IMR-90 (cell line): Measurements from ENCODE around the gene TBC1D32. TPM values are rescaled to one million over a fixed set of nuclear protein-coding genes. Genes with fewer than 3 reads are reported as not detected.

ENCODE experiments used
- ATAC-seq: fragments of 200-7000 bp; cut with Tn5 transposase; 2 replicates; pipeline ENCODE4 v1.9.1; 2020; ENCODE audit warnings: low read depth, mild to moderate bottlenecking, moderate library complexity
- BruUV-seq: library from RNA; stranded (reverse); fragments of 400-500 nt; replicated peaks from 2 replicates; lab custom pipeline; 2021; lab: Mats Ljungman, UMichigan
- CTCF ChIA-PET: fragments of 300-600 bp; formaldehyde crosslinking; extraction: SDS; loops from one replicate; lab custom pipeline; 2021; ENCODE audit warnings: antibody characterized with exemption; lab: Yijun Ruan, JAX
- POLR2A ChIA-PET: fragments of 300-600 bp; sonication (Branson Sonifier 250); formaldehyde crosslinking; loops from one replicate; lab custom pipeline; 2022; ENCODE audit warnings: antibody characterized with exemption; ENCODE audit not compliant: unreplicated experiment; lab: Charles Lee
- DNase-seq: peaks from one replicate; pipeline ENCODE4 v3.0.0; 2013
- H2AFZ ChIP-seq: replicated peaks from 2 replicates; pipeline ENCODE3; 2013; ENCODE audit warnings: low read length, mild to moderate bottlenecking; ENCODE audit not compliant: poor library complexity
- H2AK5ac ChIP-seq: 2 replicates; pipeline ENCODE4 v1.6.1; 2013; ENCODE audit warnings: low read depth, low read length, inconsistent platforms
- H2AK9ac ChIP-seq: replicated peaks from 2 replicates; pipeline ENCODE3; 2013; ENCODE audit warnings: mild to moderate bottlenecking, low read depth, low read length, moderate library complexity; ENCODE audit not compliant: poor library complexity
- H2BK120ac ChIP-seq: 2 replicates; pipeline ENCODE4 v1.6.1; 2013; ENCODE audit warnings: low read depth, low read length, inconsistent platforms
- H2BK15ac ChIP-seq: 3 replicates; pipeline ENCODE4 v1.6.1; 2013; ENCODE audit warnings: low read depth, low read length, inconsistent platforms
- H2BK20ac ChIP-seq: 2 replicates; pipeline ENCODE4 v1.6.1; 2013; ENCODE audit warnings: low read depth, mild to moderate bottlenecking, inconsistent platforms, low read length, moderate library complexity
- H2BK5ac ChIP-seq: 2 replicates; pipeline ENCODE4 v1.6.1; 2013; ENCODE audit warnings: mild to moderate bottlenecking, low read depth, low read length, inconsistent platforms; ENCODE audit not compliant: poor library complexity, severe bottlenecking
- H3K14ac ChIP-seq: replicated peaks from 2 replicates; pipeline ENCODE4 v1.6.1; 2013; ENCODE audit warnings: low read depth, low read length, inconsistent platforms
- H3K18ac ChIP-seq: 2 replicates; pipeline ENCODE4 v1.6.1; 2013; ENCODE audit warnings: low read depth, low read length, control low read depth
- H3K23ac ChIP-seq: 2 replicates; pipeline ENCODE4 v1.6.1; 2013; ENCODE audit warnings: low read depth, low read length, inconsistent platforms
- H3K27ac ChIP-seq: 2 replicates; pipeline ENCODE4 v1.5.1; 2013; ENCODE audit warnings: mild to moderate bottlenecking, control low read depth, low read length; ENCODE audit not compliant: insufficient read depth
- H3K27me3 ChIP-seq: 2 replicates; pipeline ENCODE4 v1.6.1; 2013; ENCODE audit warnings: low read length; ENCODE audit not compliant: control insufficient read depth, insufficient read depth
- H3K36me3 ChIP-seq: 2 replicates; pipeline ENCODE4 v1.6.1; 2013; ENCODE audit warnings: low read length, mixed read lengths; ENCODE audit not compliant: control insufficient read depth, insufficient read depth
- H3K4ac ChIP-seq: 2 replicates; pipeline ENCODE4 v1.6.1; 2013; ENCODE audit warnings: low read depth, low read length, inconsistent platforms
- H3K4me1 ChIP-seq: 2 replicates; pipeline ENCODE4 v1.6.1; 2013; ENCODE audit warnings: low read length, mixed read lengths; ENCODE audit not compliant: control insufficient read depth, insufficient read depth
- H3K4me2 ChIP-seq: 2 replicates; pipeline ENCODE4 v1.6.1; 2013; ENCODE audit warnings: low read depth, mild to moderate bottlenecking, control low read depth, low read length, moderate library complexity
- H3K4me3 ChIP-seq: 2 replicates; pipeline ENCODE4 v1.5.1; 2013; ENCODE audit warnings: low read depth, mild to moderate bottlenecking, control low read depth, low read length, moderate library complexity; ENCODE audit not compliant: insufficient read depth
- H3K56ac ChIP-seq: 2 replicates; pipeline ENCODE4 v1.6.1; 2013; ENCODE audit warnings: low read length, inconsistent platforms; ENCODE audit not compliant: insufficient read depth; ENCODE audit errors: extremely low read depth
- H3K79me1 ChIP-seq, 2 experiments: 2 replicates each; pipeline ENCODE4 v1.6.1; 2013; ENCODE audit warnings: low read length in 2 of 2, inconsistent platforms in 1 of 2, low read depth in 1 of 2
- H3K9ac ChIP-seq: 2 replicates; pipeline ENCODE4 v1.6.1; 2013; ENCODE audit warnings: low read depth, low read length, control low read depth
- H3K9me1 ChIP-seq: 2 replicates; pipeline ENCODE4 v1.6.1; 2013; ENCODE audit warnings: low read length, inconsistent platforms; ENCODE audit not compliant: insufficient read depth
- H3K9me3 ChIP-seq: 2 replicates; pipeline ENCODE4 v1.6.1; 2013; ENCODE audit warnings: low read length; ENCODE audit not compliant: control insufficient read depth, insufficient read depth
- H4K20me1 ChIP-seq: 2 replicates; pipeline ENCODE4 v1.6.1; 2013; ENCODE audit warnings: low read length, inconsistent platforms; ENCODE audit not compliant: insufficient read depth
- H4K5ac ChIP-seq: 2 replicates; pipeline ENCODE4 v1.6.1; 2013; ENCODE audit warnings: mild to moderate bottlenecking, low read depth, low read length, control low read depth
- H4K8ac ChIP-seq, 2 experiments: 2 replicates each; pipeline ENCODE4 v1.6.1; 2013; ENCODE audit warnings: low read depth in 2 of 2, low read length in 2 of 2, control low read depth in 1 of 2, inconsistent platforms in 1 of 2
- H4K91ac ChIP-seq: 2 replicates; pipeline ENCODE4 v1.6.1; 2013; ENCODE audit warnings: low read depth, low read length, inconsistent platforms; ENCODE audit not compliant: insufficient read depth
- BHLHE40 ChIP-seq: fragments of 150-350 bp; IDR thresholded peaks from 2 replicates; pipeline ENCODE4 v1.6.1; 2016; ENCODE audit warnings: mild to moderate bottlenecking, low read depth, low read length
- CEBPB ChIP-seq: IDR thresholded peaks from 2 replicates; pipeline ENCODE4 v1.6.1; 2012; ENCODE audit warnings: low read depth, low read length, improper control_type of control experiment
- CHD1 ChIP-seq: IDR thresholded peaks from 2 replicates; pipeline ENCODE4 v1.6.1; 2012; ENCODE audit warnings: low read depth, low read length, improper control_type of control experiment
- CTCF ChIP-seq: conservative IDR thresholded peaks from 2 replicates; pipeline ENCODE4 v1.5.1; 2012; ENCODE audit warnings: mild to moderate bottlenecking, low read depth, low read length, improper control_type of control experiment
- ELK1 ChIP-seq: fragments of 150-350 bp; IDR thresholded peaks from 2 replicates; pipeline ENCODE4 v1.6.1; 2016; ENCODE audit warnings: low read depth, mild to moderate bottlenecking, low read length, moderate library complexity, borderline replicate concordance
- FOS ChIP-seq: fragments of 150-350 bp; IDR thresholded peaks from 2 replicates; pipeline ENCODE4 v1.6.1; 2016; ENCODE audit warnings: low read depth, low read length
- MAFK ChIP-seq: IDR thresholded peaks from 2 replicates; pipeline ENCODE4 v1.6.1; 2012; ENCODE audit warnings: low read depth, low read length, improper control_type of control experiment
- MAZ ChIP-seq: IDR thresholded peaks from 2 replicates; pipeline ENCODE4 v1.6.1; 2012; ENCODE audit warnings: low read depth, mild to moderate bottlenecking, low read length, improper control_type of control experiment, moderate library complexity, borderline replicate concordance
- MXI1 ChIP-seq: IDR thresholded peaks from 2 replicates; pipeline ENCODE4 v1.6.1; 2012; ENCODE audit warnings: low read depth, mild to moderate bottlenecking, low read length, moderate library complexity, borderline replicate concordance
- NFE2L2 ChIP-seq: fragments of 150-350 bp; IDR thresholded peaks from 2 replicates; pipeline ENCODE4 v1.6.1; 2016; ENCODE audit warnings: low read depth, mild to moderate bottlenecking, low read length
- POLR2A ChIP-seq: IDR thresholded peaks from 2 replicates; pipeline ENCODE4 v1.6.1; 2012; ENCODE audit warnings: mild to moderate bottlenecking, low read depth, low read length
- RAD21 ChIP-seq: IDR thresholded peaks from 2 replicates; pipeline ENCODE4 v1.6.1; 2012; ENCODE audit warnings: low read length, improper control_type of control experiment
- RCOR1 ChIP-seq: IDR thresholded peaks from 2 replicates; pipeline ENCODE4 v1.6.1; 2012; ENCODE audit warnings: mild to moderate bottlenecking, low read length, improper control_type of control experiment; ENCODE audit not compliant: insufficient replicate concordance
- RFX5 ChIP-seq: IDR thresholded peaks from 2 replicates; pipeline ENCODE4 v1.8.0; 2012; ENCODE audit warnings: low read depth, mild to moderate bottlenecking, low read length, moderate library complexity
- SMC3 ChIP-seq: fragments of 150-350 bp; IDR thresholded peaks from 2 replicates; pipeline ENCODE4 v1.6.1; 2016; ENCODE audit warnings: low read depth, mild to moderate bottlenecking, antibody characterized with exemption, low read length, moderate library complexity
- USF2 ChIP-seq: fragments of 150-350 bp; IDR thresholded peaks from 2 replicates; pipeline ENCODE4 v1.6.1; 2017; ENCODE audit warnings: mild to moderate bottlenecking, antibody characterized with exemption, low read length, low read depth
- WGBS, 2 experiments: methylation state at CpG; one replicate each; pipeline versions ENCODE4 v1.1.5 to v1.1.7; 2013; ENCODE audit warnings: missing lambda C conversion rate in 2 of 2; ENCODE audit not compliant: insufficient read length in 1 of 2; ENCODE audit errors: extremely low coverage in 2 of 2; 5-methylcytosine and 5-hydroxymethylcytosine counted together
- dilution Hi-C: fragments of 300-500 bp; cut with HindIII; formaldehyde crosslinking; loops from one replicate; pipeline ENCODE4 v1.14.3; 2018; ENCODE audit warnings: low sequenced_read_pairs; ENCODE audit not compliant: unreplicated experiment
- in situ Hi-C: fragments of 300-500 bp; cut with MboI; formaldehyde crosslinking; loops from 3 replicates; pipeline ENCODE4 v1.14.3; 2019; ENCODE audit warnings: low sequenced_read_pairs, inconsistent platforms, mixed read lengths
- intact Hi-C: fragments of 100-400 bp; cut with micrococcal nuclease; formaldehyde crosslinking; loops from 2 replicates; pipeline ENCODE4 v1.10.0; 2022
- polyA plus RNA-seq, 3 experiments: library from polyadenylated mRNA; depleted of rRNA; stranded (reverse); fragments of >200 nt; gene quantifications; 2 replicates each; pipeline ENCODE4 v1.2.3, GENCODE V29; 2012; ENCODE audit warnings: low replicate concordance in 1 of 3
- total RNA-seq: library from RNA; depleted of rRNA; stranded (reverse); fragments of >200 nt; gene quantifications from 2 replicates; pipeline ENCODE4 v1.2.3, GENCODE V29; 2012

The TBC1D32 gene
- total and polyA plus RNA-seq, 2 of the 4 experiments (the other 2 are of a cell fraction), result 3.0 to 7.2 TPM

- Histone ChIP-seq H3K27me3 (no peaks in the 10 kb centered on the region), H3K27ac (no peak overlapping the region), H2AFZ (no peak overlapping the region), H2BK5ac (no peak overlapping the region), H4K8ac (no peak overlapping the region), H2AK5ac (no peak overlapping the region), H3K36me3 (no peaks in the 10 kb centered on the region), H4K5ac (no peak overlapping the region), H3K56ac (no peak overlapping the region), H3K4ac (no peak overlapping the region), H3K9me1 (no peaks in the 10 kb centered on the region), H2BK15ac (no peak overlapping the region), H2BK20ac (no peak overlapping the region), H3K4me3 (no peak overlapping the region), H3K4me1 (no peaks in the 10 kb centered on the region), H2AK9ac (no peak overlapping the region), H3K9ac (no peak overlapping the region), H3K14ac (no peak overlapping the region), H4K20me1 (no peaks in the 10 kb centered on the region), H3K23ac (no peak overlapping the region), H2BK120ac (no peak overlapping the region), H3K4me2 (no peak overlapping the region), H3K79me1 (no peaks in the 10 kb centered on the region), H4K91ac (no peak overlapping the region), H3K18ac (no peak overlapping the region), H3K9me3 (no peaks in the 10 kb centered on the region)
- WGBS, 2 experiments, result 100% methylated on average over 1 of the region's 2 CpGs; no CpG with 5 or more reads in 1 of the 2 experiments
- dilution Hi-C loops, result no loop called here
- ATAC-seq (no peak), DNase-seq (no peak)
- no peak for TF ChIP-seq MAFK
- TF ChIP-seq NFE2L2, result no peak
- no peak for TF ChIP-seq MXI1
- TF ChIP-seq CHD1, result no peak
- TF ChIP-seq RCOR1, result no peak
- no peak for TF ChIP-seq CTCF
- no peak for TF ChIP-seq CEBPB
- TF ChIP-seq RFX5, result no peak
- no peak for TF ChIP-seq FOS
- TF ChIP-seq SMC3, result no peak
- no peak for TF ChIP-seq USF2
- no peak for TF ChIP-seq RAD21
- TF ChIP-seq MAZ, result no peak
- TF ChIP-seq ELK1, result no peak
- TF ChIP-seq BHLHE40, result no peak
- TF ChIP-seq POLR2A, result no peak
- ChIA-PET POLR2A (no interaction called here), CTCF (no interaction called here)
- intact Hi-C loops, result no loop called here
- in situ Hi-C loops, result no loop called here
- BruUV-seq, result no TSS peak
Measured at GRCh38 chr6:121143476-121143875, 190.8 kb downstream of the TBC1D32 start.
